ENCODE data around the gene ZNF266.

DNA sequence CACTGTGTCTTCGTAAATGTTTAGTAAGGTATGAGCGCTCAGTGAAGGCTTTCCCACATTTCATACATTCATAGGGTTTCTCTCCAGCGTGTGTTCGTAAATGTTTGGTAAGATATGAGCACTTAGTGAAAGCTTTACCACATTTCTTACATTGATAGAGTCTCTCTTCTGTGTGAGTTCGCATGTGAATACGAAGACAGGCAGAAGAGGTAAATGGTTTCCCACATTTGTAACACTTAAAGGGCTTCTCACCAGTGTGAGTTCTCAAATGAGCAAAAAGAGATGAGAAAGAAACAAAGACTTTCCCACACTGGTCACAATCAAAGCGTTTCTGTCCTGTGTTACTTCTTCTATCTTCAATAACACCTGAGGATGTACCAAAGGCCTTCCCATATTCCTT is 31.8 kb upstream of the ZNF266 start:
- TF ChIP-seq POLR2A (IDR thresholded peaks at IDR 0.05; ENCODE audit: low read length) = no peak
- TF ChIP-seq GATA1 (IDR thresholded peaks at IDR 0.05; ENCODE audit: low read depth, low read length) = no peak
